GM21390 (cell line): ENCODE measurements around the gene SLC17A4.

Experiments used
- ATAC-seq: cut with Tn5 transposase; IDR thresholded peaks from one replicate; pipeline ENCODE4 v1.9.1; 2021; ENCODE audit not compliant: unreplicated experiment

Gene SLC17A4, protein sequence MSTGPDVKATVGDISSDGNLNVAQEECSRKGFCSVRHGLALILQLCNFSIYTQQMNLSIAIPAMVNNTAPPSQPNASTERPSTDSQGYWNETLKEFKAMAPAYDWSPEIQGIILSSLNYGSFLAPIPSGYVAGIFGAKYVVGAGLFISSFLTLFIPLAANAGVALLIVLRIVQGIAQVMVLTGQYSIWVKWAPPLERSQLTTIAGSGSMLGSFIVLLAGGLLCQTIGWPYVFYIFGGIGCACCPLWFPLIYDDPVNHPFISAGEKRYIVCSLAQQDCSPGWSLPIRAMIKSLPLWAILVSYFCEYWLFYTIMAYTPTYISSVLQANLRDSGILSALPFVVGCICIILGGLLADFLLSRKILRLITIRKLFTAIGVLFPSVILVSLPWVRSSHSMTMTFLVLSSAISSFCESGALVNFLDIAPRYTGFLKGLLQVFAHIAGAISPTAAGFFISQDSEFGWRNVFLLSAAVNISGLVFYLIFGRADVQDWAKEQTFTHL

DNA sequence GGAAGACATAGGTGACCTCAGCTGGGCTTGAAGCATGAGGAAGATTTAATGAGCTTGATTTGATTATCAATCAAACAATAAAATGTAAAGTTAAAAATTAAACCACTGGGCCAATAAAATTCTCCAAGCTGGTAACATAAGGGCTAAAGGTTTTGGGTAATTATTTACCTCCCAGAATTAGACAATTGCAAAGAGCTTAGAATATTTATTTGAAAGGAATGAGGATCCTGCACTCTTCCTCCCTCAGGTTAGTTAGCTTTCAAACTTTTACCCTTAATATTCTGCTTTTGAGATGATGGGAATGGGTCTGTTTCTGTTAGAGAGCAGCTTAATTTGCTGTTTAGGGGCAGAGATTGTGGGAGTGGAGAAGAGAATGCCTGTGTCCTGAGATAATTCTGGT, at the start of gene SLC17A4:
SLC17A4 (plus strand) TSS at position 208 of the 400 bp plus-strand sequence. CDS start 7,221 bp downstream, outside the sequence.
- ATAC-seq: no peak

GRCh38 chr6:25706314-25707014, 48.1 kb upstream of the SLC17A4 start:
- no peak for ATAC-seq

DNA sequence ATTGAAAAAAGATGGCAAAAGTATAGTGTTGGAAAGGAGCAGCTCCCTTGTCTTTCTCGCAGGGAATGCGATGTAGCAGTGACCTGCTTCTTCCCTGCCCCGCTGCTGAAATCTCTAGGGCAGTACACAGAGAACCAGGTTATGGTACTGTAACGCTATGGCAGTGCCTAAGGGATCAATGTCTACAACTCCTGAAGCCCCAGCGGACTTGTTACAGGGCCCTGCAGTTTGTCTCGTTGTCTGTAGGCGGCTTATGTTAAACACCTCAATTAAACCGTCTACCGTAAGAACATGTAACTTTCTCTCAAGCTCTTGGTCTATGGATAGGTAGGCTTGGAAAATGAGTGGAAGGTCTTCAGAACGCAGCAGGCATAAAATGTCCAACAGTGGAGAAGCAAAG, 44.8 kb upstream of the SLC17A4 start:
- ATAC-seq: no peak

GRCh38 chr6:25710287-25710686, 44.3 kb upstream of the SLC17A4 start:
- ATAC-seq: no peak

DNA sequence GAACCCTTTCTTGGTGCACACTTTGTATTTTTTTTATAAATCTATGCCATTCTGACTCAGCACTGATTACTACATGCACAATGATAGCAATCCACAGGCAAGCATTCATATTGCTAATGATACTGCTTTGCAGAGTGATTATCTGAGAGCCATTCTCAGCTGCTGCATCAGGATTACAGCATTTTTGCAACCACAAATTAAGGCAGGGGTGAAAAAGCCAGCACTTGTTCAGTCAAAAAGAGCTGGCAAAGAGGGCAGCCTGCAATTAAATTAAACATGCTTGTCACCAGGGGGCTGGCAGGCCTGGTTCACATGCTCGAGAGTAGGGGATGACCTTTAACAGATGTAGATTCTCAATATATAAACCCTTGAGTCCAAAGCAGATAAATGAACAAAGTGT, 40.7 kb upstream of the SLC17A4 start:
- no peak for ATAC-seq

DNA sequence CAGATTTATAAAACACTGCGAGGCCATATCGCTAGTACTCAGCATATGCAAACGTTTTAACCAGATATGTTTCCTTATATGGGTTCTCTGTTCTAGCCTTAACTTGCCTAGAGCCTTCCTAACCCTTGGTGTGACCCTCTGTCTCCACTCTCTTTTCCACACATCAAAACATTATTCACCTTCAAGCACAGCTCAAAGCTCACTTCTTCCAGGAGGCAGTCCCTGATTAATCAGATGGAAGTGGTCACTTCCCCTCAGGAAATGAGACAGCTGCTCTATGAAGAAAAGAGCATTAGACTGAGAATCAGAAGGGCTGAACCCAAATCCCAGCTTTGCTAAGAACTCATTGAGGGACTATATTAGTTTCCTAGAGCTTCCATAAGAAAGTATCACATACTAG, 39.8 kb upstream of the SLC17A4 start:
- ATAC-seq: no peak

DNA sequence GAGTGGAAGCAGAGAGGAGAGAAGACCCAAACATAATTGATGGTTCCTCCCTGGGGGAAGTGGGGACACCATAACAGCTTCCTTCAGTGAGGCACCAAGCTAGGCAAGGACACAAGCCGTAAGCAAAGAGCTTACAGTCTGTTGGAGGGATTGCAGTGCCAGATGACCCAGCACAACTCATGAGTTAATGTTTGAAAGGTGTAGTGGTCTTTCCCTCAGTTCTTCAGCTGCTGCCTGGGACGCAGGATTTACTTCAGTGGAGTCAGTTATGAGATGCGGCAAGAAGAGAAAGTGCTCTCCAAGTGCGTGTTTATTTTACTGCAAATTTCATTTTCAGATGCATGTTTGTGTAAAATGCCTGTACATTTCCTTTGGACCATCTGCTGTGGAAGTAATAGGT, 38.7 kb upstream of the SLC17A4 start:
- no peak for ATAC-seq

DNA sequence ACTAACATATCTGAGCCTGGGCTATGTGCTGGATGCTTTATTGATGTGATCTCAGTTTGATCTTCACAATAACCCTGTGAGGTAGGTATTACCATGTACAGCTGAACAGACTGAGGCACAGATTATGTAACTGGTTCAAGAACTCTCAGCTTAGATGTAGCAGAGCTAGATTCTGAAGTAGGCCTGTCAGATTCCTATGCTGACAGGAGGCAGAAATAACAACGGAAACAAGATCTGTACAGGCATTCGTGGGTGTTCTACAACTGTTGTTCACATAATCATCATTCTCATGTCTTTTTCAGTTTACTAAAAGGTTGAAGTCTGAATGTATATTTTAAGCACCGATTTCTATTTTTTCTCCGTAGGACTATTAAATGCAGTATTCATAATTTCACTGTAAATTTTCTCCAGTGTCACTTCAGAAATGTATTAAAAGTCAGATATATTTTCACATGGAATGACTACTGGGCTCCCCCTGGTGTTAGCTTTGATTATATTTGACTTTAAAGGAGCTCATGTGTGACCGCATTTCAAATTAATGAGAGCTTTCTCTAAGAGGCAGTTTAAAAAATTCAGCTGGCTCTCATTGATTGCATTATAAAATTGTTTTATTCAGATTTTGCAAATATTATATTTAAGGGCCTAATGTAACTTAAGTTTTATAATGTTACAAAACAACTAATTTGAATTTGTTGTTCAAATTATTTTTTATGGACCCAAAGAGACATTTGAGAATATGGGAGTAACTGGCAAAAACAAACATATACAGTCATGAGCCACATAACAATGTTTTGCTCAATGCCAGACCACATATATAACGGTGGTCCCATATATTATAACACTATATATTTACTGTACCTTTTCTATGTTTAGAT, 36.4 kb upstream of the SLC17A4 start:
- ATAC-seq: no peak

DNA sequence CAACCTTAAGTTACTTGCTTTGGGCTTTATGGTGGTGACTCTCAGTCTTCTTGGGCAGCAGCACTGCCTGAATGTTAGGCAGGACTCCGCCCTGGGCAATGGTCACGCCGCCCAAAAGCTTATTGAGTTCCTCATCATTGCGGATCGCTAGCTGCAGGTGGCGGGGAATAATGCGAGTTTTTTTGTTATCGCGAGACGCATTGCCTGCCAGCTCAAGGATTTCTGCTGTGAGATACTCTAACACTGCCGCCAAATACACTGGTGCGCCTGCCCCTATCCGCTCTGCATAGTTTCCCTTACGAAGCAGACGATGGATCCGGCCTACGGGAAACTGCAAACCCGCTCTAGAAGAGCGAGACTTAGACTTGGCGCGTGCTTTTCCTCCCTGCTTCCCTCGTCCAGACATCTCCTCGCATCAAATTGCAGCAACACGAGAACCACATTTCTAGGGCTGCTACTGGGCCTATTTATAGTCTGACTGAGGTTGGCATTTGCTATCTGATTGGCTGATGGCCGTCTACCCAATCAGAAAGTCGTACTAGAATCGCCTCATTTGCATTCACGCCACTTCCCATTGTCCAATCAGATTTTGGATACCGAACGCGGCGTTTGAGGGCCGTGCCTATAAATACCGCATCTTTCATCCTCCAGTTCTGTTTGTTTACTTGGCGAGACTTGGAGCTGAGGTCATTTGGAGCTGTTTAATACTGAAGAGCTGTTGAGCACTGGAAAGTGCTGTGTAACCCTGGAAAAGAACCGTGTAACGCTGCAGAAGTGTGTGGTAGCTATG, 28.2 kb upstream of the SLC17A4 start:
- no peak for ATAC-seq

DNA sequence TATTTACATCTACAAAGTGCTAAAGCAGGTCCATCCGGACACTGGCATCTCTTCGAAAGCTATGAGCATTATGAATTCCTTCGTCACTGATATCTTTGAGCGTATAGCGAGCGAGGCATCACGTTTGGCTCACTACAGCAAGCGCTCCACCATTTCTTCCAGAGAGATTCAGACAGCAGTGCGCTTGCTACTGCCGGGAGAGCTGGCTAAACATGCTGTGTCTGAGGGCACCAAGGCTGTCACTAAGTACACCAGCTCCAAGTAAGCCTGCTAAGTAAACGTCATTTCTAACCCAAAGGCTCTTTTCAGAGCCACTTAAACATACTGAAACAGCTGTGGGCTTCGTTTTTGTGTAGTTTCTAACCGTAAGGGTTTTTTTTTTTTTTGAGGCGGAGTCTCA, 27.5 kb upstream of the SLC17A4 start:
- ATAC-seq: no peak

GRCh38 chr6:25730907-25731306, 23.6 kb upstream of the SLC17A4 start:
- no peak for ATAC-seq

GRCh38 chr6:25731721-25732120, 22.8 kb upstream of the SLC17A4 start:
- no peak for ATAC-seq

- ATAC-seq: no peak
Observed at GRCh38 chr6:25732468-25733198, 21.9 kb upstream of the SLC17A4 start.

- ATAC-seq: no peak
Observed at GRCh38 chr6:25735261-25735660, 19.3 kb upstream of the SLC17A4 start.

DNA sequence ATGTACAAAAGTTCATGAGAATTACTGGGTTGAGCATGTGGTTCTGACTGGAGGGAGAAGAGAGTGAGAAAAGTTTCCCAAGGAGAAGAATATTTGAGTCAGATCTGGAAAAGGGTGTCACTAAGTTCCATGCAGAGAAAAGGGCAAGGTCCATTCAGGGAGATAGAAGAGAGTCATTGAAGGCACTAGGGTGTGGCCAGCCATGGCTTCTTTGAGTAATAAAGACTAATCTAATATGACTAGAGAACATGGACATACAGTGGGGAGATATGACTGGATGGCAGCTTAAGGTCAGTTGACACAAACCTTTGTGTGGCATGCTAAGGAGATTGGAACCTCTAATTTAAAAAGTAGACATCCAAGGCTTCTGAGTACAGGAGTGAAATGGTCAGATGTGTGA, 10.7 kb upstream of the SLC17A4 start:
- ATAC-seq: no peak

- no peak for ATAC-seq
Observed at GRCh38 chr6:25745836-25746235, 8.7 kb upstream of the SLC17A4 start.

DNA sequence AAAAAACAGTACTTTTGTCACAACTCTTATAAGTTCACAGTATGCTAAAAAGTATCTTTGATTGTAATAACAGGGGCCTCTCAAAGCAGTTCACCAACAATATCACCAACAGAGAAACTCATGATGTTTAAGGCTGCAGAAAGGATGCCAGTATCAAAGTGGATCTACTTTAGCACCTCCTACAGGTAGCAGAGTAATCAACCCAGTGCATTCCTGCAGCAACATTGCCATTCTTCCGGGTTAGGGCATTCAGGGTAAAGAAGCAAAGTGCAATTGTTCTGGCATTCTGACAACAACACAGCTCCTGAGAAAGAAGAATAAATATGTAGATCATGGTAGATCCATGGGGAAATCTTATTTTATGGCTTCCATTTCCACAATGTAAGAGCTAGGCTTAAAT, 7.6 kb upstream of the SLC17A4 start:
- no peak for ATAC-seq

DNA sequence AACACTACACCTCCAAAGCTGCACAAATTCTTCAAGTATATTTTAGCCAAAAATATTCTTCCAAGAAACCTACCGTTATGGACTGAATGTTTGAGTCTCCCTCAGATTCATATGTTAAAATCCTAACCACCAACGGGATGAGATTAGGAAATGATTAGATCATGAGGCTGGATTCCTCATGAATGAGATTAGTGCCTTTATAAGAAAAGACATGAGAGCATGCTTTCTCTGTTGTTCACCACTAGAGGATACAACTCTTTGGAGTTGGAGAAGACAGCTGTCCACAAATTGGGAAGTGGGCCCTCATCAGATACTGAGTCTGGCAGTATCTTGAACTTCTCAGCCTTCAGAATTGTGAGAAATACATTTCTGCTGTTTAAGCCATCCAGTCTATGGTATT, 7.1 kb upstream of the SLC17A4 start:
- ATAC-seq: no peak

DNA sequence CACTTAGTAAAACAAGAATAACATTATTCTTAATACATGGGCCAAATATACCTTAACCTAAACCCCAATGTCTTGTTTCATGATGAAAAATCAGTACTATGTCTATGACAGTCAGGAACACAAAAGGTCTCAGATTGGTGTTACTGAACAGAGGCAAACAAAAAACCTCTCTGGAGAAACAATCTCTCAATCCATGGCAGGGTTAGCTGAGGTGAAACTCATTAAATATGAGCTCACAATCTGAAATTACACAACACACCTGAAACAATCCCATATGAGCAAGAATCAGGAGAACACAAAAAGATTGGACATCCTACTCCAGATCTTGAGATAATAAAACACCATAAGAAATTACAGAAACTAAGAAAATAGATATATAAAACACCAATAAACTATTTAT, 6.5 kb upstream of the SLC17A4 start:
- ATAC-seq: no peak
